ENCODE data around the gene APOBEC4. TPM values are rescaled to one million over a fixed set of nuclear protein-coding genes. Genes with fewer than 3 reads are reported as not detected.

APOBEC4 gene
- total and polyA plus RNA-seq, 2 of the 13 experiments (the other 11 are each of a cell fraction or from before 2014, with no cell fraction given), result not detected

DNA sequence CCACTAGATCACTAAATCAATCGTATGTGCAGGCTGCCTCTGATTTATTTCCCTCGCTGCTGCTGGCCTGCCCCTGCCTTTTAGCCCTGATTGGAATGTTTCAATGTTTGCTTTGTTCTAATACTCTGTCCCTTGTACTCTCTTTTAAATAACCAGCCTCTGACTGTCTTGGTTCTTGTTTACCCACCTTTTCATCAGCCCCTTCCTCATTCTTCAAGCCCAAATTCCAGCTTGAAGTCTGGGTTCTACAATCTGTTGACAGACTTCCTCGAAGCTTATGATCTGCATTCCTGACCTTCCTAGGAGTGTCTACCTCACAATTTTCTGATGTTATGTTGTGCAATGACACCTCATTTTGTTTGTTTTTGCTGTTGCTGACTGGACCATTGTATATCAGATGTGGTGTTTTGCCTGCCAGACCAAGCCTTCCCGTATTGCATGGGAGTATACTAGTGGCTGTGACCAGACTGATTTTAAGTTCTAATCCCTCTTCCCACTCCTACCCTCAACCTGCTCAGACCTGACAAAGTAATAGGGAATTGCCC is 46.6 kb upstream of the APOBEC4 start (continued):
- TF ChIP-seq AHR (CRISPR knock-in tag; IDR thresholded peaks at IDR 0.05), result no peak; the same call in 1 of the 2 replicates
- TF ChIP-seq REL (CRISPR knock-in tag; conservative IDR thresholded peaks at IDR 0.05), result no peak
- TF ChIP-seq HNF4A (CRISPR knock-in tag; IDR thresholded peaks at IDR 0.05), result peak; percentile 90
- TF ChIP-seq, protein P1, sequence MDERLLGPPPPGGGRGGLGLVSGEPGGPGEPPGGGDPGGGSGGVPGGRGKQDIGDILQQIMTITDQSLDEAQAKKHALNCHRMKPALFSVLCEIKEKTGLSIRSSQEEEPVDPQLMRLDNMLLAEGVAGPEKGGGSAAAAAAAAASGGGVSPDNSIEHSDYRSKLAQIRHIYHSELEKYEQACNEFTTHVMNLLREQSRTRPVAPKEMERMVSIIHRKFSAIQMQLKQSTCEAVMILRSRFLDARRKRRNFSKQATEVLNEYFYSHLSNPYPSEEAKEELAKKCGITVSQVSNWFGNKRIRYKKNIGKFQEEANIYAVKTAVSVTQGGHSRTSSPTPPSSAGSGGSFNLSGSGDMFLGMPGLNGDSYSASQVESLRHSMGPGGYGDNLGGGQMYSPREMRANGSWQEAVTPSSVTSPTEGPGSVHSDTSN (CRISPR knock-in tag; IDR thresholded peaks at IDR 0.05), result 0 out of 2 replicates have a peak, but pooled peaks have one; percentile 35
- no peak for TF ChIP-seq RFX1 (IDR thresholded peaks at IDR 0.05)
- TF ChIP-seq, protein P2, sequence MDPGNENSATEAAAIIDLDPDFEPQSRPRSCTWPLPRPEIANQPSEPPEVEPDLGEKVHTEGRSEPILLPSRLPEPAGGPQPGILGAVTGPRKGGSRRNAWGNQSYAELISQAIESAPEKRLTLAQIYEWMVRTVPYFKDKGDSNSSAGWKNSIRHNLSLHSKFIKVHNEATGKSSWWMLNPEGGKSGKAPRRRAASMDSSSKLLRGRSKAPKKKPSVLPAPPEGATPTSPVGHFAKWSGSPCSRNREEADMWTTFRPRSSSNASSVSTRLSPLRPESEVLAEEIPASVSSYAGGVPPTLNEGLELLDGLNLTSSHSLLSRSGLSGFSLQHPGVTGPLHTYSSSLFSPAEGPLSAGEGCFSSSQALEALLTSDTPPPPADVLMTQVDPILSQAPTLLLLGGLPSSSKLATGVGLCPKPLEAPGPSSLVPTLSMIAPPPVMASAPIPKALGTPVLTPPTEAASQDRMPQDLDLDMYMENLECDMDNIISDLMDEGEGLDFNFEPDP (CRISPR knock-in tag; conservative IDR thresholded peaks at IDR 0.05), result no peak
- 0 out of 2 replicates have a peak, but pooled peaks have one; percentile 53 for TF ChIP-seq ZNF564 (CRISPR knock-in tag; IDR thresholded peaks at IDR 0.05)
- TF ChIP-seq, protein P3, sequence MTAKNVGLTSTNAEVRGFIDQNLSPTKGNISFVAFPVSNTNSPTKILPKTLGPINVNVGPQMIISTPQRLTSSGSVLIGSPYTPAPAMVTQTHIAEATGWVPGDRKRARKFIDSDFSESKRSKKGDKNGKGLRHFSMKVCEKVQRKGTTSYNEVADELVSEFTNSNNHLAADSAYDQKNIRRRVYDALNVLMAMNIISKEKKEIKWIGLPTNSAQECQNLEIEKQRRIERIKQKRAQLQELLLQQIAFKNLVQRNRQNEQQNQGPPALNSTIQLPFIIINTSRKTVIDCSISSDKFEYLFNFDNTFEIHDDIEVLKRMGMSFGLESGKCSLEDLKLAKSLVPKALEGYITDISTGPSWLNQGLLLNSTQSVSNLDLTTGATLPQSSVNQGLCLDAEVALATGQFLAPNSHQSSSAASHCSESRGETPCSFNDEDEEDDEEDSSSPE (CRISPR knock-in tag; IDR thresholded peaks at IDR 0.05), result peak; percentile 24; the same call in 1 of the 2 replicates
- TF ChIP-seq TP53 (CRISPR knock-in tag; conservative IDR thresholded peaks at IDR 0.05), result no peak
- peak; percentile 98 for TF ChIP-seq GATAD2A (CRISPR knock-in tag; IDR thresholded peaks at IDR 0.05)
- TF ChIP-seq ZNF3 (CRISPR knock-in tag; IDR thresholded peaks at IDR 0.05), result no peak; the same call in 1 of the 2 replicates
- TF ChIP-seq, protein P4, sequence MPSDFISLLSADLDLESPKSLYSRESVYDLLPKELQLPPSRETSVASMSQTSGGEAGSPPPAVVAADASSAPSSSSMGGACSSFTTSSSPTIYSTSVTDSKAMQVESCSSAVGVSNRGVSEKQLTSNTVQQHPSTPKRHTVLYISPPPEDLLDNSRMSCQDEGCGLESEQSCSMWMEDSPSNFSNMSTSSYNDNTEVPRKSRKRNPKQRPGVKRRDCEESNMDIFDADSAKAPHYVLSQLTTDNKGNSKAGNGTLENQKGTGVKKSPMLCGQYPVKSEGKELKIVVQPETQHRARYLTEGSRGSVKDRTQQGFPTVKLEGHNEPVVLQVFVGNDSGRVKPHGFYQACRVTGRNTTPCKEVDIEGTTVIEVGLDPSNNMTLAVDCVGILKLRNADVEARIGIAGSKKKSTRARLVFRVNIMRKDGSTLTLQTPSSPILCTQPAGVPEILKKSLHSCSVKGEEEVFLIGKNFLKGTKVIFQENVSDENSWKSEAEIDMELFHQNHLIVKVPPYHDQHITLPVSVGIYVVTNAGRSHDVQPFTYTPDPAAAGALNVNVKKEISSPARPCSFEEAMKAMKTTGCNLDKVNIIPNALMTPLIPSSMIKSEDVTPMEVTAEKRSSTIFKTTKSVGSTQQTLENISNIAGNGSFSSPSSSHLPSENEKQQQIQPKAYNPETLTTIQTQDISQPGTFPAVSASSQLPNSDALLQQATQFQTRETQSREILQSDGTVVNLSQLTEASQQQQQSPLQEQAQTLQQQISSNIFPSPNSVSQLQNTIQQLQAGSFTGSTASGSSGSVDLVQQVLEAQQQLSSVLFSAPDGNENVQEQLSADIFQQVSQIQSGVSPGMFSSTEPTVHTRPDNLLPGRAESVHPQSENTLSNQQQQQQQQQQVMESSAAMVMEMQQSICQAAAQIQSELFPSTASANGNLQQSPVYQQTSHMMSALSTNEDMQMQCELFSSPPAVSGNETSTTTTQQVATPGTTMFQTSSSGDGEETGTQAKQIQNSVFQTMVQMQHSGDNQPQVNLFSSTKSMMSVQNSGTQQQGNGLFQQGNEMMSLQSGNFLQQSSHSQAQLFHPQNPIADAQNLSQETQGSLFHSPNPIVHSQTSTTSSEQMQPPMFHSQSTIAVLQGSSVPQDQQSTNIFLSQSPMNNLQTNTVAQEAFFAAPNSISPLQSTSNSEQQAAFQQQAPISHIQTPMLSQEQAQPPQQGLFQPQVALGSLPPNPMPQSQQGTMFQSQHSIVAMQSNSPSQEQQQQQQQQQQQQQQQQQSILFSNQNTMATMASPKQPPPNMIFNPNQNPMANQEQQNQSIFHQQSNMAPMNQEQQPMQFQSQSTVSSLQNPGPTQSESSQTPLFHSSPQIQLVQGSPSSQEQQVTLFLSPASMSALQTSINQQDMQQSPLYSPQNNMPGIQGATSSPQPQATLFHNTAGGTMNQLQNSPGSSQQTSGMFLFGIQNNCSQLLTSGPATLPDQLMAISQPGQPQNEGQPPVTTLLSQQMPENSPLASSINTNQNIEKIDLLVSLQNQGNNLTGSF (CRISPR knock-in tag; IDR thresholded peaks at IDR 0.05), result no peak
- no peak for TF ChIP-seq NFE2 (CRISPR knock-in tag; IDR thresholded peaks at IDR 0.05)
- peak; percentile 99 for TF ChIP-seq TBL1XR1 (IDR thresholded peaks at IDR 0.05; ENCODE audit: borderline replicate concordance, low read length, partially characterized antibody)
- TF ChIP-seq, protein P5, sequence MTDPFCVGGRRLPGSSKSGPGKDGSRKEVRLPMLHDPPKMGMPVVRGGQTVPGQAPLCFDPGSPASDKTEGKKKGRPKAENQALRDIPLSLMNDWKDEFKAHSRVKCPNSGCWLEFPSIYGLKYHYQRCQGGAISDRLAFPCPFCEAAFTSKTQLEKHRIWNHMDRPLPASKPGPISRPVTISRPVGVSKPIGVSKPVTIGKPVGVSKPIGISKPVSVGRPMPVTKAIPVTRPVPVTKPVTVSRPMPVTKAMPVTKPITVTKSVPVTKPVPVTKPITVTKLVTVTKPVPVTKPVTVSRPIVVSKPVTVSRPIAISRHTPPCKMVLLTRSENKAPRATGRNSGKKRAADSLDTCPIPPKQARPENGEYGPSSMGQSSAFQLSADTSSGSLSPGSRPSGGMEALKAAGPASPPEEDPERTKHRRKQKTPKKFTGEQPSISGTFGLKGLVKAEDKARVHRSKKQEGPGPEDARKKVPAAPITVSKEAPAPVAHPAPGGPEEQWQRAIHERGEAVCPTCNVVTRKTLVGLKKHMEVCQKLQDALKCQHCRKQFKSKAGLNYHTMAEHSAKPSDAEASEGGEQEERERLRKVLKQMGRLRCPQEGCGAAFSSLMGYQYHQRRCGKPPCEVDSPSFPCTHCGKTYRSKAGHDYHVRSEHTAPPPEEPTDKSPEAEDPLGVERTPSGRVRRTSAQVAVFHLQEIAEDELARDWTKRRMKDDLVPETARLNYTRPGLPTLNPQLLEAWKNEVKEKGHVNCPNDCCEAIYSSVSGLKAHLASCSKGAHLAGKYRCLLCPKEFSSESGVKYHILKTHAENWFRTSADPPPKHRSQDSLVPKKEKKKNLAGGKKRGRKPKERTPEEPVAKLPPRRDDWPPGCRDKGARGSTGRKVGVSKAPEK (CRISPR knock-in tag; IDR thresholded peaks at IDR 0.05; ENCODE audit: borderline replicate concordance), result no peak
